GM18499 (cell line): ENCODE measurements around the gene TTC36.
"Not testable (repeated sequence)": the region's sequence is repeated elsewhere in the genome, so short reads cannot be mapped to it uniquely, and the experiment has no call there.

Experiments used
- ATAC-seq: cut with Tn5 transposase; IDR thresholded peaks from one replicate; pipeline ENCODE4 v1.9.1; 2021; ENCODE audit warnings: moderate number of reproducible peaks; ENCODE audit not compliant: insufficient read depth, unreplicated experiment

The TTC36 gene

DNA sequence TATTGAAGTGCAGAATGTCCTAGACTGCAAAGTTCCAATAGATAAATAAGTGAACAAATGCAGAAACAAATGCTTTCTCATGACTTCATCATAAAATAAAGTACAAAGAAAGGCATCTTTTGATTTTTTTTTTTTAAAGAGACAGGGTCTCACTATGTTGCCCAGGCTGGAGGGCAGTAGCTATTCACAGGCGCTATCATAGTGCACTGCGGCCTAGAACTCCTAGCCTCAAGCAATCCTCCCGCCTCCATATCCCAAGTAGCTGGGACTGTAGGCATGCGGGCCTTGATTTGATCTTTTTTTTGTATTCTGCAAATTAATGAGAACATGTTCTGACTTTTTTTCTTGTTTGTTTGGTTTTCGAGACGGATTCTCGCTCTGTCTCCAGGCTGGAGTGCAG is 47.4 kb downstream of the TTC36 start:
- ATAC-seq, result no peak

DNA sequence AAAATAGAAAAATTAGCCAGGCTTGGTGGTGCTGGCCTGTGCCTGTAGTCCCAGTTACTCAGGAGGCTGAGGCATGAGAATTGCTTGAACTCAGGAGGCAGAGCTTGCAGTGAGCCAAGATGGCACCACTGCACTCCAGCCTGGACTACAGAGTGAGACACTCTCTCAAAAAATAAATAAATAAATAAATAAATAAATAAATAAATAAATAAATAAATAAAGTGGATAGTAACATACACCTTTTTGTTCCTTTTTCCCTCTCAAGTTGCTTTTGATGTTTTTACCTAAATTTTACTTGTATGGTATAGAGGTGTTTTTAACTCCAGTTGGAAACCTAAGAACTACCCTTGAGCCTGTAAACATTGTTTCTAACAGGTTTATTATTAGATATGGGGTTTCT is 50.7 kb downstream of the TTC36 start:
- ATAC-seq, result not testable (repeated sequence)
